Measurements from ENCODE around the gene HOXB2.

HOXB2 gene

GRCh38 chr17:48522031-48522653, 22.8 kb downstream of the HOXB2 start:
- no peaks in the 10 kb centered on the region for H3K27me3 ChIP-seq (ENCODE audit: insufficient read depth, low read length, poor library complexity, severe bottlenecking)
- no peak overlapping the region for H3K4me2 ChIP-seq (ENCODE audit: low read depth, low read length, poor library complexity, severe bottlenecking)
- no peaks in the 10 kb centered on the region for H4K20me1 ChIP-seq (ENCODE audit: insufficient read depth, low read length, poor library complexity, severe bottlenecking)
- H3F3A ChIP-seq (ENCODE audit: low read depth), result no peaks in the 10 kb centered on the region; the same call in 1 of the 2 replicates
- peaks cover 7% of the 10 kb centered on the region for H3K4me1 ChIP-seq (ENCODE audit: insufficient read depth, low read length, poor library complexity, severe bottlenecking)
- H2AFZ ChIP-seq (ENCODE audit: low read length), result no peak overlapping the region
- no peaks in the 10 kb centered on the region for H3K79me2 ChIP-seq (ENCODE audit: insufficient read depth, low read length)
- H3K9me2 ChIP-seq (replicated peaks; ENCODE audit: low read depth, low read length), result no peaks in the 10 kb centered on the region
- TF ChIP-seq EZH2phosphoT487 (IDR thresholded peaks at IDR 0.05; ENCODE audit: borderline replicate concordance), result no peak
- no peak for TF ChIP-seq CTCF (conservative IDR thresholded peaks at IDR 0.05; ENCODE audit: low read length)
- no peaks in the 10 kb centered on the region for H3K36me3 ChIP-seq (ENCODE audit: insufficient read depth, low read length)
- no peak overlapping the region for H3K9ac ChIP-seq (ENCODE audit: low read depth, low read length, poor library complexity, severe bottlenecking)
- H3K4me3 ChIP-seq (ENCODE audit: low read length, poor library complexity, severe bottlenecking), result no peak overlapping the region
- no peaks in the 10 kb centered on the region for H3K9me3 ChIP-seq (ENCODE audit: insufficient read depth, low read depth, low read length)

- Histone ChIP-seq H3K36me3 (ENCODE audit: insufficient read depth, low read length) (no peaks in the 10 kb centered on the region), H3K9ac (ENCODE audit: low read depth, low read length, poor library complexity, severe bottlenecking) (no peak overlapping the region), H3K9me2 (replicated peaks; ENCODE audit: low read depth, low read length) (no peaks in the 10 kb centered on the region), H3K27me3 (ENCODE audit: insufficient read depth, low read length, poor library complexity, severe bottlenecking) (no peaks in the 10 kb centered on the region), H4K20me1 (ENCODE audit: insufficient read depth, low read length, poor library complexity, severe bottlenecking) (no peaks in the 10 kb centered on the region), H3F3A (ENCODE audit: low read depth) (no peaks in the 10 kb centered on the region; the same call in 1 of the 2 replicates), H3K79me2 (ENCODE audit: insufficient read depth, low read length) (no peaks in the 10 kb centered on the region), H3K4me3 (ENCODE audit: low read length, poor library complexity, severe bottlenecking) (no peak overlapping the region), H2AFZ (ENCODE audit: low read length) (no peak overlapping the region), H3K9me3 (ENCODE audit: insufficient read depth, low read depth, low read length) (no peaks in the 10 kb centered on the region), H3K4me1 (ENCODE audit: insufficient read depth, low read length, poor library complexity, severe bottlenecking) (peaks cover 7% of the 10 kb centered on the region), H3K4me2 (ENCODE audit: low read depth, low read length, poor library complexity, severe bottlenecking) (no peak overlapping the region)
- TF ChIP-seq CTCF (conservative IDR thresholded peaks at IDR 0.05; ENCODE audit: low read length) (no peak), EZH2phosphoT487 (IDR thresholded peaks at IDR 0.05; ENCODE audit: borderline replicate concordance) (no peak)
Observed at GRCh38 chr17:48520631-48521079, 24.3 kb downstream of the HOXB2 start.

GRCh38 chr17:48519427-48519826, 25.5 kb downstream of the HOXB2 start:
- no peaks in the 10 kb centered on the region for H3K9me3 ChIP-seq (ENCODE audit: insufficient read depth, low read depth, low read length)
- no peaks in the 10 kb centered on the region; the same call in 1 of the 2 replicates for H3F3A ChIP-seq (ENCODE audit: low read depth)
- H3K36me3 ChIP-seq (ENCODE audit: insufficient read depth, low read length), result no peaks in the 10 kb centered on the region
- H3K27me3 ChIP-seq (ENCODE audit: insufficient read depth, low read length, poor library complexity, severe bottlenecking), result no peaks in the 10 kb centered on the region
- H2AFZ ChIP-seq (ENCODE audit: low read length), result no peak overlapping the region
- peaks cover 11% of the 10 kb centered on the region for H3K4me1 ChIP-seq (ENCODE audit: insufficient read depth, low read length, poor library complexity, severe bottlenecking)
- no peak overlapping the region for H3K4me3 ChIP-seq (ENCODE audit: low read length, poor library complexity, severe bottlenecking)
- H4K20me1 ChIP-seq (ENCODE audit: insufficient read depth, low read length, poor library complexity, severe bottlenecking), result no peaks in the 10 kb centered on the region
- no peak overlapping the region for H3K4me2 ChIP-seq (ENCODE audit: low read depth, low read length, poor library complexity, severe bottlenecking)
- H3K9ac ChIP-seq (ENCODE audit: low read depth, low read length, poor library complexity, severe bottlenecking), result no peak overlapping the region
- H3K79me2 ChIP-seq (ENCODE audit: insufficient read depth, low read length), result no peaks in the 10 kb centered on the region
- H3K9me2 ChIP-seq (replicated peaks; ENCODE audit: low read depth, low read length), result no peaks in the 10 kb centered on the region
- TF ChIP-seq CTCF (conservative IDR thresholded peaks at IDR 0.05; ENCODE audit: low read length), result no peak
- no peak for TF ChIP-seq EZH2phosphoT487 (IDR thresholded peaks at IDR 0.05; ENCODE audit: borderline replicate concordance)
